Activated CD4-positive, alpha-beta T cell treated with anti-CD3 and anti-CD28 coated beads, Interleukin-2, amount 50 U/mL, for 1 hour (primary cell): Measurements from ENCODE around the gene DPP6.

Experiments used
- DNase-seq: peaks from one replicate; pipeline ENCODE4 v3.0.0-alpha.2; 2020

DPP6 gene

GRCh38 chr7:154345093-154345492 lies 292.9 kb downstream of the DPP6 start:
- DNase-seq: no peak

GRCh38 chr7:154347700-154348266 lies 295.6 kb downstream of the DPP6 start:
- DNase-seq: no peak

- no peak for DNase-seq
These were observed 298.7 kb downstream of the DPP6 start for GRCh38 chr7:154350892-154351291.

- no peak for DNase-seq
These were observed 301.2 kb downstream of the DPP6 start for GRCh38 chr7:154353355-154353767.

GRCh38 chr7:154364170-154364569 lies 312.0 kb downstream of the DPP6 start:
- no peak for DNase-seq

GRCh38 chr7:154371424-154371823 lies 319.2 kb downstream of the DPP6 start:
- DNase-seq: no peak

- DNase-seq: no peak
These were observed 319.9 kb downstream of the DPP6 start for GRCh38 chr7:154372011-154372601.

- DNase-seq: no peak
These were observed 321.8 kb downstream of the DPP6 start for GRCh38 chr7:154373956-154374355.

GRCh38 chr7:154375956-154376355 lies 323.8 kb downstream of the DPP6 start:
- DNase-seq: no peak

- no peak for DNase-seq
These were observed 328.6 kb downstream of the DPP6 start for GRCh38 chr7:154380771-154381170.

GRCh38 chr7:154383045-154383444 lies 330.8 kb downstream of the DPP6 start:
- DNase-seq: no peak

- DNase-seq: no peak
These were observed 333.0 kb downstream of the DPP6 start for GRCh38 chr7:154385214-154385613.

GRCh38 chr7:154387252-154387651 lies 335.1 kb downstream of the DPP6 start:
- no peak for DNase-seq

- DNase-seq: no peak
These were observed 336.2 kb downstream of the DPP6 start for GRCh38 chr7:154388412-154388811.

- DNase-seq: no peak
These were observed 336.8 kb downstream of the DPP6 start for GRCh38 chr7:154388999-154389398.

GRCh38 chr7:154390961-154391360 lies 338.8 kb downstream of the DPP6 start:
- DNase-seq: no peak

GRCh38 chr7:154394804-154395203 lies 342.6 kb downstream of the DPP6 start:
- no peak for DNase-seq

- no peak for DNase-seq
These were observed 354.1 kb downstream of the DPP6 start for GRCh38 chr7:154406312-154406711.

- DNase-seq: no peak
These were observed 357.6 kb downstream of the DPP6 start for GRCh38 chr7:154409703-154410311.

GRCh38 chr7:154412105-154412504 lies 359.9 kb downstream of the DPP6 start:
- no peak for DNase-seq

GRCh38 chr7:154415709-154416399 lies 363.7 kb downstream of the DPP6 start:
- DNase-seq: no peak

GRCh38 chr7:154416714-154417113 lies 364.5 kb downstream of the DPP6 start:
- DNase-seq: no peak

GRCh38 chr7:154419344-154419743 lies 367.1 kb downstream of the DPP6 start:
- no peak for DNase-seq

- no peak for DNase-seq
These were observed 371.0 kb downstream of the DPP6 start for GRCh38 chr7:154423231-154423630.
